Measurements from ENCODE around the gene RBKS.

Gene RBKS

DNA sequence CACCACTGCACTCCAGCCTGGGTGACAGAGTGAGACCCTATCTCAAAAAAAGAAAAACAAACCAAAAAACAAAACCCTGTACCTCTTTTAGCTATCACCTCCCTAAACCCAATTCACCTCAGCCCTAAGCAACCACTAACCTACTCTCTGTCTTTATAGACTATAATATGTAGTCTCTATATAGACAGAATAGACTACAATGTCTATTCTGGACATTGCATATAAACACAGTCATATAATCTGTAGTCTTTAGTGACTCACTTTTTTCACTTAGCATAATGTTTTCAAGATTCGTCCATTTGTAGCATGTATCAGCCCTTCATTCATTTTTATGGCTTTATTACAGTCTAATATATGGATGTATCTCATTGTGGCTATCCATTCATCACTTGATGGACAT is 155.9 kb downstream of the RBKS start:
- DNase-seq (ENCODE audit: low read depth) = no peak

All from activated T-helper 9 cell treated with anti-CD3 and anti-CD28 coated beads, Interleukin-2, amount 50 U/mL, for 16 hours (primary cell).